ENCODE data around the gene FXYD1.

Gene FXYD1

GRCh38 chr19:35167251-35168119 lies 28.9 kb downstream of the FXYD1 start:
- peak overlapping the region; percentile 40 for H3K27ac ChIP-seq (replicated peaks)
- DNase-seq (ENCODE audit: low read depth in 1 of 2, low spot score in 1 of 2): peak in 1 of 2 experiments; percentile 72
- TF ChIP-seq CTCF (IDR thresholded peaks at IDR 0.05; ENCODE audit: insufficient read depth, low read length): no peak
- peak; percentile 21; the same call in 1 of the 2 replicates for TF ChIP-seq SPI1 (IDR thresholded peaks at IDR 0.05; ENCODE audit: borderline replicate concordance, low read depth)

DNA sequence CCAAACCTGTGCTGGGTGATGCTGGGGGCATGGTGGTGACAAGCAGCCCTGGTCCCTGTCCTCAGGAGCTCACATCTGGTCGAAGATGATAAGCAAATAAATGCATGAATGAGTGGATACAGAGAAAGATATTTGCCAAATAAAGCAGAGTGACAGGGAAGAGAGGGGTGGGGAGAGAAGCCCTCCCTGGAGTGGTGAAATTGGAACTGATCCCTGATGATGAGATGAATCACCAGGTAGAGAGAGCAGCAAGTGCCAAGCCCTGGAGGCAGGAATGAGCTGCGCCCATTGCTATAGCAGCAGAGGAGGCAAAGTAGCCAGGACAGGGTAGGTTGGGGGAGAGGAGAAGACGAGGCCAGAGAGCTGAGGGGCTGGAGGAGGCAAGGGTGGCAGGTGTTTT lies 29.6 kb downstream of the FXYD1 start:
- Histone ChIP-seq H3K27ac (replicated peaks) (no peak overlapping the region), H3K4me3 (replicated peaks; ENCODE audit: insufficient read depth, low read length) (no peak overlapping the region), H3K27me3 (ENCODE audit: insufficient read depth, poor library complexity, severe bottlenecking) (no peaks in the 10 kb centered on the region)
- no peak for DNase-seq (ENCODE audit: low read depth in 1 of 2, low spot score in 1 of 2)
- TF ChIP-seq GABPA (IDR thresholded peaks at IDR 0.05; ENCODE audit: low read depth) (no peak), SPI1 (IDR thresholded peaks at IDR 0.05; ENCODE audit: borderline replicate concordance, low read depth) (no peak), CTCF (IDR thresholded peaks at IDR 0.05; ENCODE audit: insufficient read depth, low read length) (no peak), POLR2AphosphoS5 (IDR thresholded peaks at IDR 0.05; ENCODE audit: low read depth) (no peak; the same call in 1 of the 2 replicates)
- TF ChIP-seq, protein P1, sequence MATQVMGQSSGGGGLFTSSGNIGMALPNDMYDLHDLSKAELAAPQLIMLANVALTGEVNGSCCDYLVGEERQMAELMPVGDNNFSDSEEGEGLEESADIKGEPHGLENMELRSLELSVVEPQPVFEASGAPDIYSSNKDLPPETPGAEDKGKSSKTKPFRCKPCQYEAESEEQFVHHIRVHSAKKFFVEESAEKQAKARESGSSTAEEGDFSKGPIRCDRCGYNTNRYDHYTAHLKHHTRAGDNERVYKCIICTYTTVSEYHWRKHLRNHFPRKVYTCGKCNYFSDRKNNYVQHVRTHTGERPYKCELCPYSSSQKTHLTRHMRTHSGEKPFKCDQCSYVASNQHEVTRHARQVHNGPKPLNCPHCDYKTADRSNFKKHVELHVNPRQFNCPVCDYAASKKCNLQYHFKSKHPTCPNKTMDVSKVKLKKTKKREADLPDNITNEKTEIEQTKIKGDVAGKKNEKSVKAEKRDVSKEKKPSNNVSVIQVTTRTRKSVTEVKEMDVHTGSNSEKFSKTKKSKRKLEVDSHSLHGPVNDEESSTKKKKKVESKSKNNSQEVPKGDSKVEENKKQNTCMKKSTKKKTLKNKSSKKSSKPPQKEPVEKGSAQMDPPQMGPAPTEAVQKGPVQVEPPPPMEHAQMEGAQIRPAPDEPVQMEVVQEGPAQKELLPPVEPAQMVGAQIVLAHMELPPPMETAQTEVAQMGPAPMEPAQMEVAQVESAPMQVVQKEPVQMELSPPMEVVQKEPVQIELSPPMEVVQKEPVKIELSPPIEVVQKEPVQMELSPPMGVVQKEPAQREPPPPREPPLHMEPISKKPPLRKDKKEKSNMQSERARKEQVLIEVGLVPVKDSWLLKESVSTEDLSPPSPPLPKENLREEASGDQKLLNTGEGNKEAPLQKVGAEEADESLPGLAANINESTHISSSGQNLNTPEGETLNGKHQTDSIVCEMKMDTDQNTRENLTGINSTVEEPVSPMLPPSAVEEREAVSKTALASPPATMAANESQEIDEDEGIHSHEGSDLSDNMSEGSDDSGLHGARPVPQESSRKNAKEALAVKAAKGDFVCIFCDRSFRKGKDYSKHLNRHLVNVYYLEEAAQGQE (IDR thresholded peaks at IDR 0.05; ENCODE audit: insufficient replicate concordance, low read depth): no peak

More at GRCh38 chr19:35167251-35168119, 28.9 kb downstream of the FXYD1 start:
- Histone ChIP-seq H3K4me3 (replicated peaks; ENCODE audit: insufficient read depth, low read length) (no peak overlapping the region), H3K27me3 (ENCODE audit: insufficient read depth, poor library complexity, severe bottlenecking) (no peaks in the 10 kb centered on the region)

DNA sequence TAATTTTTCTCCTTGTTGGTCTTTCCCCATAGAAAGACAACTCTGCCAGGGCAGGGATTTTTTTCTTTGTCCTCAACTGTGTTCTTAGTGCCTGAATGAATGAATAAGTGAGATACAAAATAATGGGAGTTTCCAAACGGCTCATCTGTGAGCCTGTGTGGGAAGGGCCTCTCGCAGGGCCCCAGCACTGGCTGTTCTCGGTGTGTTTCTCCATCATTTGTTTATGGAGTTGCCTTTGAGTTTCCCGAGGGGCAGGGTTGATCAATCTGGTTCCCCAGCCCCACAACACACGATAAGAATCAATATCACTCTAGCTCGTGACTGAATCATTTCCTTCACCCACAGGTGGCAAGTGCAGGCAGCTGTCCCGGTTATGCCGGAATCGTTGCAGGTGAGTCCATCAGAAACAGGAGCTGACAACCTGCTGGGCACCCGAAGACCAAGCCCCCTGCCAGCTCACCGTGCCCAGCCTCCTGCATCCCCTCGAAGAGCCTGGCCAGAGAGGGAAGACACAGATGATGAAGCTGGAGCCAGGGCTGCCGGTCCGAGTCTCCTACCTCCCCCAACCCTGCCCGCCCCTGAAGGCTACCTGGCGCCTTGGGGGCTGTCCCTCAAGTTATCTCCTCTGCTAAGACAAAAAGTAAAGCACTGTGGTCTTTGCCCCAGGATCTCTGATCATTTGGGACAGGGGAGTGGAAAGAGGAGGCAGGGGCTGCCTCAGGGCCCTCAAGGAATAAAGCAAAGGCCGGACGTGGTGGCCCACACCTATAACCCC lies 30.8 kb downstream of the FXYD1 start:
- Histone ChIP-seq H3K27me3 (ENCODE audit: insufficient read depth, poor library complexity, severe bottlenecking) (no peaks in the 10 kb centered on the region), H3K4me3 (replicated peaks; ENCODE audit: insufficient read depth, low read length) (no peak overlapping the region), H3K27ac (replicated peaks) (no peak overlapping the region)
- TF ChIP-seq CTCF (IDR thresholded peaks at IDR 0.05; ENCODE audit: insufficient read depth, low read length) (no peak), POLR2AphosphoS5 (IDR thresholded peaks at IDR 0.05; ENCODE audit: low read depth) (no peak; the same call in 1 of the 2 replicates), GABPA (IDR thresholded peaks at IDR 0.05; ENCODE audit: low read depth) (no peak), SPI1 (IDR thresholded peaks at IDR 0.05; ENCODE audit: borderline replicate concordance, low read depth) (no peak)
- TF ChIP-seq, protein P1 (IDR thresholded peaks at IDR 0.05; ENCODE audit: insufficient replicate concordance, low read depth): no peak
- no peak for DNase-seq (ENCODE audit: low read depth in 1 of 2, low spot score in 1 of 2)
